RWPE1 (cell line): Measurements from ENCODE around the gene PF4V1.

Source experiments
- CTCF ChIA-PET: fragments of 350-600 bp; sonication (Branson Sonifier 250); formaldehyde crosslinking; extraction: SDS; loops from one replicate; lab custom pipeline; 2021; lab: Yijun Ruan, JAX
- POLR2A ChIA-PET: fragments of 400-600 bp; formaldehyde crosslinking; extraction: SDS; loops from one replicate; lab custom pipeline; 2020; ENCODE audit warnings: antibody characterized with exemption; ENCODE audit not compliant: low non-redundant PET; lab: Yijun Ruan, JAX
- DNase-seq: peaks from one replicate; pipeline ENCODE4 v3.0.0; 2012; ENCODE audit warnings: low spot score
- H3K27ac ChIP-seq: fragments of 450-650 bp; 2 replicates; pipeline ENCODE4 v1.5.1; 2017
- TF ChIP-seq, protein P1 (sequence below): fragments of 450-650 bp; conservative IDR thresholded peaks from 2 replicates; pipeline ENCODE4 v1.5.1; 2017; ENCODE audit warnings: low read depth, mild to moderate bottlenecking

PF4V1 gene

DNA sequence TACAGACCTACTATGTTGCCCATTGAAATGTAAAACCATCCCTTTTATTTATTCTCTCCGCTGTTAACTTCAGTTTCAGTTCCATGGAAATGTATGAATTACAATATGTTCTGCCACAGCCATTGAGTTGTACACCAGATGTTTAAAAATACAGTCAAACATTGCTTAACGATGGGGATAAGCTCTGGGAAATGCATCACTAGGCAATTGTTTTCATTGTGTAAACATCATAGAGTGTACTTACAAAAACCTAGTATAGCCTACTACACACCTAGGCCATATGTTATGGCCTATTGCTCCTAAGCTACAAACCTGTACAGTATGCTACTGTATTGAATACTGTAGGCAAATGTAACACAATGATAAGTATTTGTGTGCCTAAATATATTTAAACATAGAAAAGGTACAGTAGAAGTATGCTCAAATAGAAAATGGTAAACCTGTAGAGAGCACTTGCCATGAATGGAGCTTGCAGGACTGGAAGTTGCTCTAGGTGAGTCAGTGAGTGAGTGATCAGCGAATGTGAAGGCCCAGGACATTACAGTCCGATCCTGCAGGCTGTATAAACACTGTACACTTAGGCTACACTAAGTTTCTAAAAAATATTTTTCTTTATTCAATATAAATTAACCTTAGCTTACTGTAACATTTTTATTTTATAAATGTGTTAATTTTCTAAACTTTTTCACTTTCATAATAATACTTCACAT is 2.7 kb upstream of the PF4V1 start:
- H3K27ac ChIP-seq: no peak overlapping the region
- TF ChIP-seq, protein P1, sequence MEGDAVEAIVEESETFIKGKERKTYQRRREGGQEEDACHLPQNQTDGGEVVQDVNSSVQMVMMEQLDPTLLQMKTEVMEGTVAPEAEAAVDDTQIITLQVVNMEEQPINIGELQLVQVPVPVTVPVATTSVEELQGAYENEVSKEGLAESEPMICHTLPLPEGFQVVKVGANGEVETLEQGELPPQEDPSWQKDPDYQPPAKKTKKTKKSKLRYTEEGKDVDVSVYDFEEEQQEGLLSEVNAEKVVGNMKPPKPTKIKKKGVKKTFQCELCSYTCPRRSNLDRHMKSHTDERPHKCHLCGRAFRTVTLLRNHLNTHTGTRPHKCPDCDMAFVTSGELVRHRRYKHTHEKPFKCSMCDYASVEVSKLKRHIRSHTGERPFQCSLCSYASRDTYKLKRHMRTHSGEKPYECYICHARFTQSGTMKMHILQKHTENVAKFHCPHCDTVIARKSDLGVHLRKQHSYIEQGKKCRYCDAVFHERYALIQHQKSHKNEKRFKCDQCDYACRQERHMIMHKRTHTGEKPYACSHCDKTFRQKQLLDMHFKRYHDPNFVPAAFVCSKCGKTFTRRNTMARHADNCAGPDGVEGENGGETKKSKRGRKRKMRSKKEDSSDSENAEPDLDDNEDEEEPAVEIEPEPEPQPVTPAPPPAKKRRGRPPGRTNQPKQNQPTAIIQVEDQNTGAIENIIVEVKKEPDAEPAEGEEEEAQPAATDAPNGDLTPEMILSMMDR: no peak
- ChIA-PET CTCF (interaction anchor here (0.6 kb wide), 1 partner anchor 339 kb away, joined by 4 read pairs; no protein-coding TSS in a partner anchor), POLR2A (no interaction called here)
- DNase-seq: no peak

DNA sequence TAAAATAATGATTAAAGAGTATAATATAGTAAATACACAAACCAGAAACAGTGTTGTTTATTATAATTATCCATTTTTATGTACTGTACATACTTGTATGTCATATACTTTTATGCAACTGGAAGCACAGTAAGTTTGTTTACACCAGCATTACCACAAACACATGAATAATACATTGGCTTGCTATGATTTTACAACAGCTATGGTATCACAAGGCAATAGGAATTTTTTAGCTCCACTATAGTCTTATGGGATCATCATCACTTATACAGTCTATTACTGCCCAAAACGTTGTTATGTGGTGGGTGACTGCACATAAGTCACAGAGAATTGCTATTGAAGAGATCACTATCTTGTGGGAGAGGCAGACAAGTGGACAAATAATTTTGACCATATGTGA is 1.8 kb upstream of the PF4V1 start:
- CTCF ChIA-PET: no interaction called here
- H3K27ac ChIP-seq: no peak overlapping the region
- POLR2A ChIA-PET: no interaction called here
- TF ChIP-seq, protein P1: no peak
- DNase-seq: no peak

DNA sequence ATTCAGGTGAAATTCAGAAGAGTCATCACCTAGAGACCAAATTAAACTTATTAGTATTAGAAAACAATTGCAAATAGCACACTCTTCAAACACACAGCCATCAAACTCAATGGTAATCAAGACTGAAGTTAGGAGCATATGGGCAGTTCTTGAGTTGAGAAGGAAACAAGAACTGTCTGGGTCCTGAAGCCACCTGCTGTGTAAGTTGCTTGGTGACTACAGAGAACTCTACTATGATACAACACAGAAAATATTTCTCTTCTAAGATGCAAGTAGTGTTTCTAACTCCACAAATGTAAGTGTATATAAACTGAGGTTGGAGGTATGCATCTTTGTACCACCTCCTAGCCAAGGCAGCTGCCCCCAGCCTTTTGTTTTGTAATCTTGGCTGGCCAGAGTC is 325 bp upstream of the PF4V1 start:
- POLR2A ChIA-PET: no interaction called here
- CTCF ChIA-PET: no interaction called here
- TF ChIP-seq, protein P1: no peak
- no peak overlapping the region for H3K27ac ChIP-seq
- no peak for DNase-seq

DNA sequence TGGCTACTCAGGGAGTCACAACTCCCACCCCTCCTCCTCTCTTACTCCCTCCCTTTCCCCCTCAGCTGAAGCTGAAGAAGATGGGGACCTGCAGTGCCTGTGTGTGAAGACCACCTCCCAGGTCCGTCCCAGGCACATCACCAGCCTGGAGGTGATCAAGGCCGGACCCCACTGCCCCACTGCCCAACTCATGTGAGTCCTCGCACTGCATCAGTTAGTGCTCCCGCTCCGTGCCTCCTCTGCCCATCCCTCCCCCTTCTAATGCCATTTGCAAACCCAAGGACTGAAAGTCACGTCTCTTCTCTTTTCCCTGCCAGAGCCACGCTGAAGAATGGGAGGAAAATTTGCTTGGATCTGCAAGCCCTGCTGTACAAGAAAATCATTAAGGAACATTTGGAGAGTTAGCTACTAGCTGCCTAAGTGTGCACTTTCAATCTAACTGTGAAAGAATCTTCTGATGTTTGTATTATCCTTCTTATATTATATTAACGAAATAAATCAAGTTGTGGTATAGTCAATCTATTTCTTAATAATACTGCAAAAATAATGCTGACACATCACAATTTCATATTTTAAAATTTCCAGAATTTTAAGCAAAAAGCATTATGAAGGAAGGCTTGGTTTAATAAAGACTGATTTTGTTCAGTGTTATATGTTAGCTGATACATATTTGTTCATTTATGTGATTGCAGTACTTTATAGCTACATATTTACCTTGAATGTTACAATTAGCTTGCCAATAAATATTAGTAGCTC is 800 bp downstream of the PF4V1 start:
- TF ChIP-seq, protein P1: no peak
- ChIA-PET CTCF (interaction anchor here (0.7 kb wide), 3 partner anchors 408 to 543 kb away, joined by 3 to 8 read pairs (median 7); no protein-coding TSS in a partner anchor), POLR2A (interaction anchor here (0.5 kb wide), 1 partner anchor 20 kb away, joined by 3 read pairs; no protein-coding TSS in a partner anchor)

GRCh38 chr4:73855406-73855805 is 2.3 kb downstream of the PF4V1 start:
- ChIA-PET CTCF (no interaction called here), POLR2A (no interaction called here)
- no peak for DNase-seq
- no peak overlapping the region for H3K27ac ChIP-seq
- TF ChIP-seq, protein P1: no peak

More for the DNA sequence above, 800 bp downstream of the PF4V1 start:
- H3K27ac ChIP-seq: no peak overlapping the region
- DNase-seq: no peak

- CTCF ChIA-PET: interaction anchor here (0.6 to 1.1 kb wide), 3 partner anchors 17 to 64 kb away, joined by 3 to 6 read pairs (median 4); no protein-coding TSS in a partner anchor
Measured at GRCh38 chr4:73856518-73856917, 3.4 kb downstream of the PF4V1 start.

More at GRCh38 chr4:73856518-73856917, 3.4 kb downstream of the PF4V1 start:
- POLR2A ChIA-PET: no interaction called here
- no peak overlapping the region for H3K27ac ChIP-seq
- DNase-seq: no peak
- TF ChIP-seq, protein P1: no peak
